PC-3 (cell line): ENCODE data around the gene JAG2. TPM values are rescaled to one million over a fixed set of nuclear protein-coding genes. Genes with fewer than 3 reads are reported as not detected.

Experiments
- ATAC-seq: fragments of 200-7000 bp; cut with Tn5 transposase; 2 replicates; pipeline ENCODE4 v1.9.1; 2020; ENCODE audit warnings: mild to moderate bottlenecking, moderate library complexity
- BruUV-seq: library from RNA; stranded (reverse); fragments of 400-500 nt; replicated peaks from 2 replicates; lab custom pipeline; 2021; lab: Mats Ljungman, UMichigan
- CTCF ChIA-PET: fragments of 300-600 bp; sonication (Branson Sonifier 250); formaldehyde crosslinking; loops from one replicate; lab custom pipeline; 2022; ENCODE audit warnings: antibody characterized with exemption; lab: Charles Lee
- POLR2A ChIA-PET: fragments of 300-600 bp; sonication (Branson Sonifier 250); formaldehyde crosslinking; loops from one replicate; lab custom pipeline; 2022; ENCODE audit warnings: antibody characterized with exemption; ENCODE audit not compliant: unreplicated experiment; lab: Charles Lee
- DNase-seq: peaks from one replicate; pipeline ENCODE4 v3.0.0-alpha.2; 2015
- H2AFZ ChIP-seq: fragments of 300-600 bp; sonication (generic); 2 replicates; pipeline ENCODE4 v1.6.0; 2016; ENCODE audit warnings: antibody characterized with exemption, low read length
- H3F3A ChIP-seq: fragments of 300-600 bp; sonication (generic); one replicate; pipeline ENCODE4 v1.6.0; 2017; ENCODE audit warnings: antibody characterized with exemption, low read length, control low read depth, mild to moderate bottlenecking; ENCODE audit not compliant: unreplicated experiment
- H3K27ac ChIP-seq: fragments of 300-600 bp; sonication (generic); 2 replicates; pipeline ENCODE4 v1.5.1; 2016; ENCODE audit warnings: mild to moderate bottlenecking, low read length
- H3K27me3 ChIP-seq: fragments of 300-600 bp; sonication (generic); 2 replicates; pipeline ENCODE4 v1.6.1; 2016; ENCODE audit warnings: low read length, mixed read lengths
- H3K36me3 ChIP-seq: fragments of 300-600 bp; sonication (generic); 2 replicates; pipeline ENCODE4 v1.6.1; 2016; ENCODE audit warnings: low read depth, mixed run types, low read length, mixed read lengths
- H3K4me1 ChIP-seq: fragments of 300-600 bp; sonication (generic); 2 replicates; pipeline ENCODE4 v1.5.1; 2016; ENCODE audit warnings: low read length; ENCODE audit not compliant: insufficient read depth
- H3K4me2 ChIP-seq: fragments of 300-600 bp; sonication (generic); 2 replicates; pipeline ENCODE4 v1.6.0; 2016; ENCODE audit warnings: low read length
- H3K4me3 ChIP-seq: fragments of 300-600 bp; sonication (generic); 2 replicates; pipeline ENCODE4 v1.5.1; 2016; ENCODE audit warnings: mild to moderate bottlenecking, low read length, mixed read lengths
- H3K79me2 ChIP-seq: fragments of 300-600 bp; sonication (generic); 2 replicates; pipeline ENCODE4 v1.6.1; 2017; ENCODE audit warnings: low read length, mixed read lengths
- H3K9ac ChIP-seq: fragments of 300-600 bp; sonication (generic); 2 replicates; pipeline ENCODE4 v1.6.0; 2016; ENCODE audit warnings: mild to moderate bottlenecking, low read length
- H3K9me2 ChIP-seq: fragments of 300-600 bp; sonication (generic); replicated peaks from 2 replicates; pipeline ENCODE4 v1.6.1; 2016; ENCODE audit warnings: mixed run types, low read length, mixed read lengths
- H3K9me3 ChIP-seq: fragments of 300-600 bp; sonication (generic); 2 replicates; pipeline ENCODE4 v1.6.1; 2016; ENCODE audit warnings: low read length, mixed read lengths
- H4K20me1 ChIP-seq: fragments of 300-600 bp; sonication (generic); 2 replicates; pipeline ENCODE4 v1.6.1; 2016; ENCODE audit warnings: low read length, mixed read lengths
- EZH2 ChIP-seq: fragments of 300-600 bp; sonication (generic); IDR thresholded peaks from one replicate; pipeline ENCODE4 v1.6.1; 2017; ENCODE audit warnings: antibody characterized with exemption, mild to moderate bottlenecking, low read length; ENCODE audit not compliant: unreplicated experiment
- EZH2phosphoT487 ChIP-seq: fragments of 300-600 bp; sonication (generic); IDR thresholded peaks from 2 replicates; pipeline ENCODE4 v1.6.1; 2018; ENCODE audit warnings: mild to moderate bottlenecking, antibody characterized with exemption, low read length, borderline replicate concordance
- intact Hi-C: fragments of 100-400 bp; cut with micrococcal nuclease; formaldehyde crosslinking; loops from 2 replicates; pipeline ENCODE4 v1.9.0; 2023
- total RNA-seq: library from RNA; depleted of rRNA; stranded (reverse); fragments of >200 nt; gene quantifications from 2 replicates; pipeline ENCODE4 v1.2.3, GENCODE V29; 2014
- TF ChIP-seq, protein P1 (sequence below): fragments of 300-600 bp; sonication (generic); conservative IDR thresholded peaks from 2 replicates; pipeline ENCODE4 v1.5.1; 2017; ENCODE audit warnings: antibody characterized with exemption, low read depth, mild to moderate bottlenecking, low read length

The JAG2 gene
- total RNA-seq, 1 experiment from 2014 or later, result 57.1 TPM

DNA sequence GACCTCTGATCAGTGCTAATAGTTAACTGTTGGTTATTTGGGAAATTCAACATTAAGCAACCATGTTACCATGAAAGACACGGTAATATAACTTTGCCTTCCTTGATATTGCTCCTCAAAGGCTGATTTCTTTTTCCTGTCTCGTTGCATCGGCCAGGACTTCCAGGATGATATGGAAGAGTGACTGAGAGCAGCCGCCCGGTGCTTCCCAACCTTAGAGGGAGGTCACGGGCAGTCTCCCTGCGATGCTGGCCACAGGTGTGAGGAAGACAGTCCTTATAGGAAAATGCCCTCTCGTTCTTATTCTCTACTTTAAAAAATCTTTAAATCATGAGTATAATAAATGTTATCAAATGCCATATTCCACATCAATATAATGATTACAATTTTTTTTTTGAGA, 70.3 kb downstream of the JAG2 start:
- intact Hi-C loops, result no loop called here
- H3K4me1 ChIP-seq, result peaks cover 7% of the 10 kb centered on the region

DNA sequence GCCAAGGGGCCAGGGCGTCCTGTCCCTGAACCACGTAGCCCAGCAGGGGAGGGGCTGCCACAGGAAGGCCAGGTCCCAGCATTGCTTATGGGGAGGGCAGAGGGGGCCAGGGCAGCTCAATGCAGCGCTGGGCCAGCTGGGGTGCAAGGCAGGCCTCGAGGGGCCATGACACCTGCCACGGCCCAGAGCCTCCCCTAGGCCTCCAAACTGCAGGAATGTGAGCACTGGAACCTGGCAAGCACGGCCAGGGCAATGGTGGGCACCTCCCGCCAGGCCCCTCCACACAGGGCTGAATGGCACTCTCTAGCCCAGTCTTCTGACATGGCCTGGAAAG, 70.8 kb downstream of the JAG2 start:
- CTCF ChIA-PET, result interaction anchor here (0.6 kb wide), 1 partner anchor 39 kb away, joined by 4 read pairs; no protein-coding TSS in a partner anchor

More for the DNA sequence above, 70.3 kb downstream of the JAG2 start:
- ChIA-PET POLR2A (no interaction called here), CTCF (interaction anchor here (0.6 kb wide), 1 partner anchor 38 kb away, joined by 4 read pairs; no protein-coding TSS in a partner anchor)
- Histone ChIP-seq H3K36me3 (no peaks in the 10 kb centered on the region), H3K79me2 (no peaks in the 10 kb centered on the region), H3K4me2 (no peak overlapping the region), H3K9ac (no peak overlapping the region), H3K27me3 (no peaks in the 10 kb centered on the region), H3K9me3 (no peaks in the 10 kb centered on the region), H3K9me2 (no peaks in the 10 kb centered on the region), H4K20me1 (no peaks in the 10 kb centered on the region), H2AFZ (no peak overlapping the region), H3F3A (no peaks in the 10 kb centered on the region), H3K4me3 (no peak overlapping the region), H3K27ac (no peak overlapping the region)
- ATAC-seq, result no peak
- no peak for TF ChIP-seq EZH2phosphoT487
- TF ChIP-seq, protein P1, sequence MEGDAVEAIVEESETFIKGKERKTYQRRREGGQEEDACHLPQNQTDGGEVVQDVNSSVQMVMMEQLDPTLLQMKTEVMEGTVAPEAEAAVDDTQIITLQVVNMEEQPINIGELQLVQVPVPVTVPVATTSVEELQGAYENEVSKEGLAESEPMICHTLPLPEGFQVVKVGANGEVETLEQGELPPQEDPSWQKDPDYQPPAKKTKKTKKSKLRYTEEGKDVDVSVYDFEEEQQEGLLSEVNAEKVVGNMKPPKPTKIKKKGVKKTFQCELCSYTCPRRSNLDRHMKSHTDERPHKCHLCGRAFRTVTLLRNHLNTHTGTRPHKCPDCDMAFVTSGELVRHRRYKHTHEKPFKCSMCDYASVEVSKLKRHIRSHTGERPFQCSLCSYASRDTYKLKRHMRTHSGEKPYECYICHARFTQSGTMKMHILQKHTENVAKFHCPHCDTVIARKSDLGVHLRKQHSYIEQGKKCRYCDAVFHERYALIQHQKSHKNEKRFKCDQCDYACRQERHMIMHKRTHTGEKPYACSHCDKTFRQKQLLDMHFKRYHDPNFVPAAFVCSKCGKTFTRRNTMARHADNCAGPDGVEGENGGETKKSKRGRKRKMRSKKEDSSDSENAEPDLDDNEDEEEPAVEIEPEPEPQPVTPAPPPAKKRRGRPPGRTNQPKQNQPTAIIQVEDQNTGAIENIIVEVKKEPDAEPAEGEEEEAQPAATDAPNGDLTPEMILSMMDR, result no peak
- TF ChIP-seq EZH2, result no peak
- no peak for DNase-seq
- no TSS peak for BruUV-seq

GRCh38 chr14:105096206-105096875, 72.2 kb downstream of the JAG2 start:
- Histone ChIP-seq H3K4me1 (peaks cover 23% of the 10 kb centered on the region), H3F3A (no peaks in the 10 kb centered on the region), H3K27ac (no peak overlapping the region), H3K9me2 (no peaks in the 10 kb centered on the region), H3K9me3 (no peaks in the 10 kb centered on the region), H3K36me3 (no peaks in the 10 kb centered on the region), H3K4me3 (no peak overlapping the region), H4K20me1 (no peaks in the 10 kb centered on the region), H3K4me2 (no peak overlapping the region), H3K9ac (no peak overlapping the region), H3K27me3 (no peaks in the 10 kb centered on the region), H2AFZ (no peak overlapping the region), H3K79me2 (no peaks in the 10 kb centered on the region)
- TF ChIP-seq EZH2 (no peak), EZH2phosphoT487 (no peak)
- TF ChIP-seq, protein P1, result no peak
- ATAC-seq (no peak), DNase-seq (no peak)
- BruUV-seq, result no TSS peak
- ChIA-PET CTCF (no interaction called here), POLR2A (no interaction called here)
- intact Hi-C loops, result no loop called here

More for the DNA sequence above, 70.8 kb downstream of the JAG2 start:
- intact Hi-C loops, result no loop called here
- H3K4me1 ChIP-seq, result peaks cover 9% of the 10 kb centered on the region
- no peaks in the 10 kb centered on the region for H3F3A ChIP-seq
- DNase-seq (no peak), ATAC-seq (no peak)
- no peaks in the 10 kb centered on the region for H3K9me3 ChIP-seq
- H3K36me3 ChIP-seq, result no peaks in the 10 kb centered on the region
- POLR2A ChIA-PET, result no interaction called here
- H2AFZ ChIP-seq, result no peak overlapping the region
- H4K20me1 ChIP-seq, result no peaks in the 10 kb centered on the region
- H3K9ac ChIP-seq, result no peak overlapping the region
- H3K4me2 ChIP-seq, result no peak overlapping the region
- H3K79me2 ChIP-seq, result no peaks in the 10 kb centered on the region
- H3K27me3 ChIP-seq, result no peaks in the 10 kb centered on the region
- H3K4me3 ChIP-seq, result no peak overlapping the region
- no TSS peak for BruUV-seq
- no peaks in the 10 kb centered on the region for H3K9me2 ChIP-seq
- no peak for TF ChIP-seq EZH2
- no peak for TF ChIP-seq EZH2phosphoT487
- TF ChIP-seq, protein P1, result no peak
- H3K27ac ChIP-seq, result no peak overlapping the region
